Panc1 (cell line): ENCODE results near the gene PAX5. TPM values are rescaled to one million over a fixed set of nuclear protein-coding genes. Genes with fewer than 3 reads are reported as not detected.

Experiments used
- ATAC-seq: fragments of 200-7000 bp; cut with Tn5 transposase; 2 replicates; pipeline ENCODE4 v1.9.1; 2020; ENCODE audit warnings: mild to moderate bottlenecking, moderate library complexity
- BruUV-seq: library from RNA; stranded (reverse); fragments of 400-500 nt; replicated peaks from 2 replicates; lab custom pipeline; 2021; lab: Mats Ljungman, UMichigan
- CTCF ChIA-PET: fragments of 300-600 bp; sonication (Branson Sonifier 250); formaldehyde crosslinking; loops from one replicate; lab custom pipeline; 2022; ENCODE audit warnings: antibody characterized with exemption; lab: Charles Lee
- POLR2A ChIA-PET: fragments of 300-600 bp; sonication (Branson Sonifier 250); formaldehyde crosslinking; loops from one replicate; lab custom pipeline; 2022; ENCODE audit warnings: antibody characterized with exemption; lab: Charles Lee
- DNase-seq: peaks from one replicate; pipeline ENCODE4 v3.0.0-alpha.2; 2010; ENCODE audit warnings: low read depth, low spot score
- H3K27ac ChIP-seq: 2 replicates; pipeline ENCODE4 v1.5.1; 2011; ENCODE audit warnings: mild to moderate bottlenecking, low read length, inconsistent platforms
- H3K27me3 ChIP-seq: fragments of 200-500 bp; sonication (Bioruptor generic); 2 replicates; pipeline ENCODE4 v1.6.0; 2014; ENCODE audit warnings: low read length, inconsistent platforms; ENCODE audit not compliant: control insufficient read depth, insufficient read depth
- H3K36me3 ChIP-seq: fragments of 200-500 bp; sonication (Bioruptor generic); 2 replicates; pipeline ENCODE4 v1.5.1; 2014; ENCODE audit warnings: inconsistent platforms, mild to moderate bottlenecking, low read length, moderate library complexity; ENCODE audit not compliant: control insufficient read depth, insufficient read depth
- H3K4me1 ChIP-seq: 2 replicates; pipeline ENCODE4 v1.5.1; 2011; ENCODE audit warnings: inconsistent platforms, mild to moderate bottlenecking, low read length, moderate library complexity; ENCODE audit not compliant: control insufficient read depth, insufficient read depth
- H3K4me3 ChIP-seq, 2 experiments: 2 replicates each; pipeline ENCODE4 v1.5.1; 2011 to 2012; ENCODE audit warnings: low read depth in 2 of 2, low read length in 2 of 2, mild to moderate bottlenecking in 2 of 2, inconsistent platforms in 1 of 2, moderate library complexity in 1 of 2
- H3K9me3 ChIP-seq: fragments of 200-500 bp; sonication (Bioruptor generic); 2 replicates; pipeline ENCODE4 v1.5.1; 2014; ENCODE audit warnings: low read depth, mild to moderate bottlenecking, inconsistent platforms, low read length, moderate library complexity; ENCODE audit not compliant: control insufficient read depth, insufficient read depth
- POLR2AphosphoS5 ChIP-seq: IDR thresholded peaks from 2 replicates; pipeline ENCODE4 v1.6.1; 2012; ENCODE audit warnings: mild to moderate bottlenecking, low read depth, low read length, moderate library complexity
- SIN3A ChIP-seq: IDR thresholded peaks from 2 replicates; pipeline ENCODE4 v1.6.1; 2012; ENCODE audit warnings: low read depth, mild to moderate bottlenecking, low read length, moderate library complexity, borderline replicate concordance; ENCODE audit not compliant: insufficient read depth
- TCF7L2 ChIP-seq: IDR thresholded peaks from 2 replicates; pipeline ENCODE4 v1.6.1; 2011; ENCODE audit warnings: mild to moderate bottlenecking, low read depth, low read length, inconsistent platforms
- in situ Hi-C: cut with HindIII; loops from 2 replicates; pipeline ENCODE4 v1.10.0; 2016; ENCODE audit warnings: low sequenced_read_pairs, low pct_unique_long_range_greater_than_20kb
- intact Hi-C: fragments of 100-400 bp; cut with micrococcal nuclease; formaldehyde crosslinking; loops from one replicate; pipeline ENCODE4 v1.10.0; 2022; ENCODE audit not compliant: unreplicated experiment
- total RNA-seq: library from RNA; stranded (reverse); gene quantifications from one replicate; pipeline ENCODE4 v1.2.1, GENCODE V29; 2021; ENCODE audit not compliant: unreplicated experiment
- TF ChIP-seq, protein P1 (sequence below), 2 experiments: IDR thresholded peaks; 2 replicates each; pipeline ENCODE4 v1.6.1; 2011 to 2012; ENCODE audit warnings: low read depth in 2 of 2, control low read depth in 1 of 2, low read length in 1 of 2, mild to moderate bottlenecking in 1 of 2, moderate library complexity in 1 of 2; ENCODE audit not compliant: insufficient read depth in 1 of 2
- TF ChIP-seq, protein P2 (sequence below): fragments of 450-650 bp; IDR thresholded peaks from 2 replicates; pipeline ENCODE4 v1.5.1; 2017; ENCODE audit warnings: mild to moderate bottlenecking

Gene PAX5
- total RNA-seq, 1 experiment from 2014 or later = 0.39 TPM

DNA sequence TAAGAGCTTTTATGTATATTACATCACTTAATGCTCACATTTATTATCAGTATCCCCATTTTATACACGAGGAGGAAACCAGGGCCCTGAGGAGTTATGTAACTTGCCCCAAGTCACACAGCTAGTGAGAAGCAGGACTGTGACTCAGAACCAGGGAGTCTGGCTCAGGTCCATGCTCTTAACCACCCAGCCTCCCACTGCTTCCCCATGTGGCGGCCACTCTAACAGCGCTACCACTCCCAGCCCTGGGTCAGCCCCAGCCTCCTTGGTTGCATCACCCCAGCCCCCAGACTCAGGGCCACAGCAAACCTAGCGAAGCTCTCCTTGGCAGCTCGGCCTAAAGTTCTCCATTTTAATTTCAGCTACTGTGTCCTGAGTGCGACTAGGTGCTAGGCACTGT is 159.1 kb downstream of the PAX5 start:
- Histone ChIP-seq H3K27me3 (no peaks in the 10 kb centered on the region), H3K27ac (no peak overlapping the region), H3K9me3 (no peaks in the 10 kb centered on the region), H3K4me3 (no peak overlapping the region), H3K4me1 (peaks cover 4% of the 10 kb centered on the region; the same call in 1 of the 2 replicates), H3K36me3 (no peaks in the 10 kb centered on the region)
- ATAC-seq = no peak
- ChIA-PET CTCF (interaction anchor here (0.6 to 3.9 kb wide), 4 partner anchors 15 to 121 kb away, joined by 3 to 35 read pairs (median 10); no protein-coding TSS in a partner anchor), POLR2A (no interaction called here)
- intact Hi-C loops (loop anchor here (5.0 to 10.0 kb wide), 3 partner anchors 102 to 520 kb away; no protein-coding TSS in a partner anchor), in situ Hi-C loops (no loop called here)
- no peak for DNase-seq
- no TSS peak for BruUV-seq
- TF ChIP-seq SIN3A (no peak), POLR2AphosphoS5 (no peak), TCF7L2 (no peak)
- TF ChIP-seq, protein P1, sequence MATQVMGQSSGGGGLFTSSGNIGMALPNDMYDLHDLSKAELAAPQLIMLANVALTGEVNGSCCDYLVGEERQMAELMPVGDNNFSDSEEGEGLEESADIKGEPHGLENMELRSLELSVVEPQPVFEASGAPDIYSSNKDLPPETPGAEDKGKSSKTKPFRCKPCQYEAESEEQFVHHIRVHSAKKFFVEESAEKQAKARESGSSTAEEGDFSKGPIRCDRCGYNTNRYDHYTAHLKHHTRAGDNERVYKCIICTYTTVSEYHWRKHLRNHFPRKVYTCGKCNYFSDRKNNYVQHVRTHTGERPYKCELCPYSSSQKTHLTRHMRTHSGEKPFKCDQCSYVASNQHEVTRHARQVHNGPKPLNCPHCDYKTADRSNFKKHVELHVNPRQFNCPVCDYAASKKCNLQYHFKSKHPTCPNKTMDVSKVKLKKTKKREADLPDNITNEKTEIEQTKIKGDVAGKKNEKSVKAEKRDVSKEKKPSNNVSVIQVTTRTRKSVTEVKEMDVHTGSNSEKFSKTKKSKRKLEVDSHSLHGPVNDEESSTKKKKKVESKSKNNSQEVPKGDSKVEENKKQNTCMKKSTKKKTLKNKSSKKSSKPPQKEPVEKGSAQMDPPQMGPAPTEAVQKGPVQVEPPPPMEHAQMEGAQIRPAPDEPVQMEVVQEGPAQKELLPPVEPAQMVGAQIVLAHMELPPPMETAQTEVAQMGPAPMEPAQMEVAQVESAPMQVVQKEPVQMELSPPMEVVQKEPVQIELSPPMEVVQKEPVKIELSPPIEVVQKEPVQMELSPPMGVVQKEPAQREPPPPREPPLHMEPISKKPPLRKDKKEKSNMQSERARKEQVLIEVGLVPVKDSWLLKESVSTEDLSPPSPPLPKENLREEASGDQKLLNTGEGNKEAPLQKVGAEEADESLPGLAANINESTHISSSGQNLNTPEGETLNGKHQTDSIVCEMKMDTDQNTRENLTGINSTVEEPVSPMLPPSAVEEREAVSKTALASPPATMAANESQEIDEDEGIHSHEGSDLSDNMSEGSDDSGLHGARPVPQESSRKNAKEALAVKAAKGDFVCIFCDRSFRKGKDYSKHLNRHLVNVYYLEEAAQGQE (IDR thresholded peaks at IDR 0.05; ENCODE audit: insufficient read depth in 1 of 2, low read depth in 2 of 2, low read length in 1 of 2) = no peak
- TF ChIP-seq, protein P2, sequence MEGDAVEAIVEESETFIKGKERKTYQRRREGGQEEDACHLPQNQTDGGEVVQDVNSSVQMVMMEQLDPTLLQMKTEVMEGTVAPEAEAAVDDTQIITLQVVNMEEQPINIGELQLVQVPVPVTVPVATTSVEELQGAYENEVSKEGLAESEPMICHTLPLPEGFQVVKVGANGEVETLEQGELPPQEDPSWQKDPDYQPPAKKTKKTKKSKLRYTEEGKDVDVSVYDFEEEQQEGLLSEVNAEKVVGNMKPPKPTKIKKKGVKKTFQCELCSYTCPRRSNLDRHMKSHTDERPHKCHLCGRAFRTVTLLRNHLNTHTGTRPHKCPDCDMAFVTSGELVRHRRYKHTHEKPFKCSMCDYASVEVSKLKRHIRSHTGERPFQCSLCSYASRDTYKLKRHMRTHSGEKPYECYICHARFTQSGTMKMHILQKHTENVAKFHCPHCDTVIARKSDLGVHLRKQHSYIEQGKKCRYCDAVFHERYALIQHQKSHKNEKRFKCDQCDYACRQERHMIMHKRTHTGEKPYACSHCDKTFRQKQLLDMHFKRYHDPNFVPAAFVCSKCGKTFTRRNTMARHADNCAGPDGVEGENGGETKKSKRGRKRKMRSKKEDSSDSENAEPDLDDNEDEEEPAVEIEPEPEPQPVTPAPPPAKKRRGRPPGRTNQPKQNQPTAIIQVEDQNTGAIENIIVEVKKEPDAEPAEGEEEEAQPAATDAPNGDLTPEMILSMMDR = no peak

DNA sequence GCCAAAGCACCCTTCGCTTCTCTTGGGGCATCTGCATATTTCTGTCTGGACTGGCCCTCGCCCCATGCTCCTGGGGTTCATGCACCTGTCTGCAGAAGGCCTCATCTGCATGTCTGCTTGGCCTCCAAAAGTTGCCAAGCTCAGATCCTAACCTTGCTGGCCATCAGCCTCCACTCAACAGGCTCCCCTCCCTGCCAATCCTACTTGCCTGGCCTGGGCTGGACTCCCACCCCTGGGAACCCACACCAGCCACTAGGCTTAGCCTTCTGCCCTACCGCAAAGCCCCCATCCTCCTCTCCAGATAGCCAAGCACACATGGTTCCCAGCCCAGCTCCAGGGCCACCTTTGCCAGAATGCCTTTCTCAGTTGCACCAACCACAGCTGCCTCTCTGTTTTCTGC is 159.8 kb downstream of the PAX5 start:
- peaks cover 4% of the 10 kb centered on the region; the same call in 1 of the 2 replicates for H3K4me1 ChIP-seq
- H3K4me3 ChIP-seq = no peak overlapping the region
- POLR2A ChIA-PET = no interaction called here
- TF ChIP-seq, protein P1 (IDR thresholded peaks at IDR 0.05; ENCODE audit: insufficient read depth in 1 of 2, low read depth in 2 of 2, low read length in 1 of 2) = no peak
- TF ChIP-seq POLR2AphosphoS5 = no peak
- TF ChIP-seq TCF7L2 = no peak
- TF ChIP-seq, protein P2 = no peak
- TF ChIP-seq SIN3A = no peak
- no TSS peak for BruUV-seq
- no peak overlapping the region for H3K27ac ChIP-seq
- CTCF ChIA-PET = interaction anchor here (0.5 to 3.9 kb wide), 8 partner anchors 8 to 536 kb away, joined by 3 to 35 read pairs (median 5); no protein-coding TSS in a partner anchor
- H3K27me3 ChIP-seq = no peaks in the 10 kb centered on the region
- H3K9me3 ChIP-seq = no peaks in the 10 kb centered on the region
- intact Hi-C loops = loop anchor here (5.0 to 10.0 kb wide), 3 partner anchors 103 to 521 kb away; no protein-coding TSS in a partner anchor
- in situ Hi-C loops = no loop called here
- ATAC-seq (no peak), DNase-seq (no peak)
- H3K36me3 ChIP-seq = no peaks in the 10 kb centered on the region
